Left cardiac atrium (tissue), 4 donors: Measurements from ENCODE around the gene SRCAP. TPM values are rescaled to one million over a fixed set of nuclear protein-coding genes. Genes with fewer than 3 reads are reported as not detected.

ENCODE experiments used
- ATAC-seq, 2 donors: fragments of 200-7000 bp; cut with Tn5 transposase; one replicate each; pipeline ENCODE4 v1.9.1; 2020; ENCODE audit warnings: mild to moderate bottlenecking in 2 of 2, moderate library complexity in 2 of 2
- DNase-seq: peaks from one replicate; pipeline ENCODE4 v3.0.0-alpha.2; 2020
- intact Hi-C, 2 donors: fragments of 100-400 bp; cut with DNase I; formaldehyde crosslinking; loops; one replicate each; pipeline versions ENCODE4 v1.14.1 to v1.15.1; 2022 to 2023
- long read RNA-seq: library from polyadenylated mRNA; unstranded; transcript quantifications from one replicate; pipeline ENCODE4 v2.0.0, GENCODE V29; 2021
- total RNA-seq, 2 donors: library from RNA; stranded (reverse); fragmentation: NEBNext Ultra II Directional; extraction: Animal tissue kit (Norgen Biotek cat#: 25700); gene quantifications; one replicate each; pipeline ENCODE4 v1.2.1, GENCODE V29; 2021
- donor health status: DM: no; HTN: yes; CAD: no.
- donor health status: DM: no; HTN: yes; CAD: no; lungs with severe emphysema.
- donor health status: DM: yes; HTN: yes; CAD: no.
- donor health status: Dilated cardiomyopathy.

The SRCAP gene
- total RNA-seq, result 10 to 100 TPM; 42.3 to 45.9 TPM
- long read RNA-seq, result 0 reads

DNA sequence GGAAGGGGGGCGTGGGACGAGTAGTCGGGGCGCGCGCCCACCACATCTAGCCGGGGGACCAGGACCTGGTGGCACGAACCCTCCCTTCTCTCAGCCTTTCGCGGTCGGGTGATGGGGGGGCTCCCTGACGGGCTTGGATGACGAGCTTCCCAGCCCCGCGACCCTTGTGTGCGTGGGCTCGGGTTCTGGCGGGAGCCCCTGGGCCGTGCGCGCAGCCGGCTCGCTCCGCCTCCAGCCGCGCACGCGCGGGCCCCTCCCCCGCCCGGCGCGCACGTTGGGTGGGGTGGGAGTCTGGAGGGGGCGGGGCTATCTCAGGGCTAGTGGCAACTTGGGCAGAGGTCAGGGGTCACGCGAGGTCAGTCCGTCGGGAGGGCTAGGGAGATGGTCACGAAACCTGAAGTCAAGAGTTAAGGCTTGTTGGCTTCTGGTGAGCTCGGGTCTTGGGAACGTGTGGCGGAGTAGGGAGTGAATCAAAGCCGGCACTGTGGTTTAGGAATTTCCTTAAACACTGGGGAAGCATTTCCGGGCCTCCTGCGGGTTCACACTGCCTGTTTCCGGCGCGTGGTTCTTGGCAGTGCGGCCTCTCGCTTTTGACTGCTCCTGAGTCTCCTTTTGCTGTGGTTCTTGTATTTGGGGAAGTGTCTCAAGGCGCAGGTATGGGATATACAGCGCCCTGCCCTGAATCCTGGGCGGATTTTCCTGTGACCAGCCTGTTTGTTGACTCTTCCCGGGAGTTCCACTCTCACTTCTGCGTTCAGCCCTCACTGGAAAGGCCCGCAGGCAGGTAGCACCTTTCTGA lies at the start of gene SRCAP:
Gene SRCAP (plus strand): TSS at position 356 of the 799 bp plus-strand sequence. CDS start 1,654 bp downstream, outside the sequence.
- DNase-seq (peak; percentile 90), ATAC-seq (peak; percentile 78 to 84)
- intact Hi-C loops, result no loop called here

DNA sequence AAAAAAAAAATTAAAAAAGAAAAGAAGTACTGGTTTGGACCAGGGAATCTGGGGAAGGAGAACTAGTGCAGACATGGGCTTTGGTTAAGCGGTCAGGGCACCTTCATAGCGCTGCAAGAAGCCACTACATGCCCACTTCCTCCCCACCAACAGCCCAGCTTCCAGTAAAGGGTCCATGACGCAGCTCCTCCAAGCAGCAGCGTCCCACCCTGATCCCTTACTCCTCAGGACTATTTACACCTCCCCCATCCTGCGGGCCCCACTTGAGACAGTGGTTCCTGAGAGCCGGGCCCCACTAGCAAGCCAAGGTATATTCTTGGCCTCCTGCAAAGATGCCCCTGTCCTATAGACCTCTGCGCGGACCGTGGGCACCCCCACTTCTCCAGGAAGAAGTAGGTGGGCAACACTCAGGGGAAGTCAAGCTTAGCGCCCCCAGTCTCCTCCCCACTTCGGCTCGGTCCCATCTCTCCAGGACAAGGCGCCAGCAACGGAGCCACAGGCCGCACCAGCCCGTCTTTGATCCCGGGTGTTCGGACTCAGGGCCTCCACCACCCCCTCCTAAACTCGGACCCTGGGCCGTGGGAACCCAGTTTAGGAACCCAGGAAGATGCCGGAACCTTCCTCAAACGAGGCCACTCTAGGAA lies 49.1 kb upstream of the SRCAP start:
- ATAC-seq, result no peak
- peak; percentile 52 for DNase-seq
- intact Hi-C loops, result loop anchor here in 1 of 2 donors (10.0 kb wide), 1 partner anchor 555 kb away; the partner anchor contains the start of genes TBX6 and YPEL3

GRCh38 chr16:30650369-30651123 lies 48.4 kb upstream of the SRCAP start, which contains the start of gene PRR14:
PRR14 (plus strand) TSS chr16:30650960; CDS start chr16:30651646, 686 bp downstream.
- ATAC-seq, result peak; percentile 93 to 94
- intact Hi-C loops, result loop anchor here in 1 of 2 donors (10.0 kb wide), 1 partner anchor 556 kb away; the partner anchor contains the start of genes TBX6 and YPEL3

DNA sequence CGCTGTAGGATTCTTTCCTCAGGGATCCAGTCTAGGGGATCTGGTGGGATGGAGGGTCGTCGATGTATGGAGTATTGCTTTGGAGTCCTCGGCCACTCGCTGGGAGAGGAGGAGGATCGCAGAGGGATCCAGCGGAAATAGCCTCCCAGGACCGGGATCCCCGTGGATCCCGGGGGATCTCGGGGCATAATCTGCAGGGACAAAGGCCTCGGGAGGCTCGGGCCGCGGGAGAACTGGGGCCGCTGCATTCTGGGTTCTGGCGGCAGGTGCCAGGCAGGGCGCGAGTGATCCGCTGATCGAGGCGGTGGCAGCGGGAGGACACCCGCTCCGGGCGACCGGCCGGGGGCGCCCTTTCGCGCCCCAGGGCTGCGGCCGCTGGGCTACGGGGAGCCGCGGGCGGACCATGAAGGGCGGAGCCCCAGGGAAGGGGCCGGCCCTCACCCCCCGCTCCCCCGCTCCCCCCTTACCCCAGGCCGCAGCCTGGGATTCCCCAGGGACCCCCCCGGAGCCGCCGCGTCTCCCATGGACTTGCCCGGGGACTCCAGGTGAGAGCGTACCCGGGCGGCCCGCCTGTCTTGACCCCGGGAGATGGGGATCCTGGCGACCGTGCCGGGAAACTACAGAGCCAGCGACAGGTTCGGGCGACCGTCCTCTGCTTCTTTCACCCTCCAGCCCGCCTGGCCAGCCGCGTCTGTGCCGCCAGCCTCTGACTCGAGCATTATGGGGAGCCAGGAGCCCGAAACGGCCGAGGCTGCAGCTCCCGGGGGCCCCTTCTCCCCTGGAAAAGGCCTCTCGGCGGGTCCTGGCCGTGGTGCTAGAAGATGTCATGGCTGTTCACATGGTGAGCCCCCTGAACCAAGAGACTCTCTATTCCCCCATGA lies 47.6 kb upstream of the SRCAP start:
- intact Hi-C loops, result loop anchor here in 1 of 2 donors (10.0 kb wide), 1 partner anchor 557 kb away; the partner anchor contains the start of genes TBX6 and YPEL3
- ATAC-seq, result peak; percentile 71 to 80

More at GRCh38 chr16:30650369-30651123, 48.4 kb upstream of the SRCAP start, which contains the start of gene PRR14:
- DNase-seq, result peak; percentile 100

GRCh38 chr16:30652005-30652296 lies 47.0 kb upstream of the SRCAP start:
- ATAC-seq (no peak), DNase-seq (no peak)
- intact Hi-C loops, result loop anchor here in 1 of 2 donors (10.0 kb wide), 1 partner anchor 557 kb away; the partner anchor contains the start of genes TBX6 and YPEL3

More for the DNA sequence above, 47.6 kb upstream of the SRCAP start:
- DNase-seq, result peak; percentile 76

DNA sequence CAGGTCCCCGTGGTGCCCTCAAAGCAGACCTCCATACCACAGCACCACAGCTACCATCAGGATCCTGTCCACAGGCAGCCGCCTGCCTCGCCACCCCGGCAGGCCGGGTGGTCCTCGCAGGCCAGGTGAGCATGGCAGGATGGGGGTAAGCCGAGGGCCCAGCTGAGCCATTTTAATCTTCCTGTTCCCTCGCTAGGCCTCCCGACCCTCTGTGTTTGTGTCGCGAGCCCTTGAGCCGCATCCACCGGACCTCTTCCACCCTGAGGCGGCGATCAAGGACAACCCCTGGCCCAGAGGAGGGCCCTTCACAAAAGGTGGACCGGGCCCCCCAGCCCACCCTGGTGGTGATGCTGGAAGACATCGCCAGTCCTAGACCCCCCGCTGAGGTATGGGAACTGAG lies 46.3 kb upstream of the SRCAP start:
- intact Hi-C loops, result loop anchor here in 1 of 2 donors (10.0 kb wide), 1 partner anchor 558 kb away; the partner anchor contains the start of genes TBX6 and YPEL3

GRCh38 chr16:30654856-30655255 lies 44.1 kb upstream of the SRCAP start:
- ATAC-seq (no peak), DNase-seq (no peak)
- intact Hi-C loops, result loop anchor here in 1 of 2 donors (10.0 kb wide), 1 partner anchor 560 kb away; the partner anchor contains the start of genes TBX6 and YPEL3

More for the DNA sequence above, 46.3 kb upstream of the SRCAP start:
- ATAC-seq (no peak), DNase-seq (no peak)

DNA sequence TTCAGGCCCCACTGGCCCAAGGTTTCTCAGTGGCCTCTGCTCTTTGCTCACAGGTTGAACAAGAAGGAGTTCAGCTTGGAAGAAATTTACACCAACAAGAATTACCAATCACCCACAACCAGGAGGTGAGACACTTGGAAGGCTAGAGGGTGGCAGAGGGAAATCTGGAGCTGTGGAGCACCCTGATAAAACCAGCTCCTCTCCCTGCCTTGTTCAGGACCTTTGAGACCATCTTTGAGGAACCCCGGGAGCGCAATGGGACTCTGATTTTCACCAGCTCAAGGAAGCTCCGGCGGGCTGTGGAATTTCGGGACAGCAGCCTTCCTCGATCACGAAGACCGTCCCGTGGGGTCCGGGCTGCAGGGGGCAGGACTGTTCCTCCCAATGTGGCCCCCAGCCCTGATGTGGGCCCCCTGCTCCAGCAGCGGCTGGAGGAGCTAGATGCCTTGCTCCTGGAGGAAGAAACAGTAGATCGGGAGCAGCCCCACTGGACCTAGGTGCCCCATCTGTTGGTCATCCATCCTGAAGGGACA lies 43.1 kb upstream of the SRCAP start:
- ATAC-seq (no peak), DNase-seq (no peak)
- intact Hi-C loops, result loop anchor here in 1 of 2 donors (10.0 kb wide), 1 partner anchor 561 kb away; the partner anchor contains the start of genes TBX6 and YPEL3

- ATAC-seq, result no peak
- intact Hi-C loops, result loop anchor here in 1 of 2 donors (10.0 kb wide), 1 partner anchor 562 kb away; the partner anchor contains the start of genes TBX6 and YPEL3
- no peak for DNase-seq
These were observed 42.6 kb upstream of the SRCAP start for GRCh38 chr16:30656388-30656787.

GRCh38 chr16:30656974-30657865 lies 41.8 kb upstream of the SRCAP start:
- no peak for ATAC-seq
- intact Hi-C loops, result loop anchor here in 1 of 2 donors (10.0 kb wide), 1 partner anchor 562 kb away; the partner anchor contains the start of genes TBX6 and YPEL3
- no peak for DNase-seq

GRCh38 chr16:30657866-30658730 lies 40.9 kb upstream of the SRCAP start, which contains the start of gene FBRS:
FBRS (plus strand) TSS chr16:30658431; CDS start chr16:30659519, 1,088 bp downstream.
- ATAC-seq, result peak; percentile 88 to 90
- DNase-seq, result peak; percentile 100
- intact Hi-C loops, result loop anchor here in 1 of 2 donors (10.0 kb wide), 1 partner anchor 563 kb away; the partner anchor contains the start of genes TBX6 and YPEL3

- peak; percentile 86 for DNase-seq
- ATAC-seq, result peak; percentile 21 to 31
- intact Hi-C loops, result loop anchor here in 1 of 2 donors (10.0 kb wide), 1 partner anchor 564 kb away; the partner anchor contains the start of genes TBX6 and YPEL3
These were observed 40.1 kb upstream of the SRCAP start for GRCh38 chr16:30658731-30659506.

DNA sequence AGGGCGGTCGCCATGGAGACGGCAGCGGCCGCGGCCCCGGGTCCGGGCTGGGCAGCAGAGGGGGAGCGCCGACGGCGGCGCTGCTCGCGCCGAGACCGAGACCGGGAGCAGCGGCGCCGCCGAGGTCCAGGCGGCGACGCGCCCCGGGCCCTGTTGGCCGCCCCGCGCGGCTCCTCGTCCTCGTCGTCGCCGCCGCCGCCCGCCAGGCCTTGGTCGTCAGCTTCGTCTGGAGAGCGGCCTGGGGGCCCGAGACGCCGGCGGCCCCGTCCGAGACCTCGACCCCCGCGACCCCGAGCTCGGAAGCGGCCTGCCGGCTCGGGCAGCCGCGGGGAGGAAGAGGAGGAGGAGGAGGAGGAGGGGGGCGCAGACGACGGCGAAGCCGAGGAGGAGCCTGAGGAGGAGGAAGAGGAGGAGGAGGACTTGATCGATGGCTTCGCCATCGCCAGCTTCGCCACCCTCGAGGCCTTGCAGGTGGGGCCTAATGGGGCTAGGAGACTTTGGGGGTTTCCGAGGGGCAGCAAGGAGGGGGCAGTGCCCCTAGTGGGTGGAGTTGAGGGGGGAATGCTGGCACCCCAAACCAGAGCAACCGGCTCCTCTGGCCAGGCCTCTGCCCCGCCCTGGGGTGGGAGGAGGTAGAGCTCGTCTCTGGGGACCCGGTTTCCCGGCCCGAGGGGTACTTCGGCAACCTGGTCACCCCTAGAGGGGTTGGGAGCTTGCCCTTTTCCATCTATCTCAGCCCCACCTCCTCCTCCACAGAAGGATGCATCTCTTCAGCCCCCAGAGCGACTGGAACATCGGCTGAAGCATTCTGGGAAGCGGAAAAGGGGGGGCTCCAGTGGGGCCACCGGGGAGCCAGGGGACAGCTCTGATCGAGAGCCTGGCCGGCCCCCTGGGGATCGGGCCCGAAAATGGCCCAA lies 39.2 kb upstream of the SRCAP start:
- peak; percentile 63 for DNase-seq
- no peak for ATAC-seq
- intact Hi-C loops, result loop anchor here in 1 of 2 donors (10.0 kb wide), 1 partner anchor 565 kb away; the partner anchor contains the start of genes TBX6 and YPEL3
